A549 (cell line): Measurements from ENCODE around the gene ABCC4. TPM values are rescaled to one million over a fixed set of nuclear protein-coding genes. Genes with fewer than 3 reads are reported as not detected.

Source experiments
- ATAC-seq, 2 experiments: fragments of 200-7000 bp in 1 of 2; fragments of >200 bp in 1 of 2; cut with Nextera tagmentation in 1 of 2; cut with Tn5 transposase in 1 of 2; 3 replicates each; pipeline versions ENCODE4 v1.8.0 to v1.9.1; 2018 to 2020; ENCODE audit warnings: mild to moderate bottlenecking in 1 of 2, moderate library complexity in 1 of 2
- CTCF ChIA-PET: fragments of 300-600 bp; sonication (Branson Sonifier 250); formaldehyde crosslinking; extraction: SDS; loops from one replicate; lab custom pipeline; 2021; ENCODE audit warnings: antibody characterized with exemption, inconsistent platforms; lab: Yijun Ruan, JAX
- POLR2A ChIA-PET: fragments of 350-600 bp; formaldehyde crosslinking; extraction: SDS; loops from one replicate; lab custom pipeline; 2021; ENCODE audit warnings: antibody characterized with exemption, inconsistent platforms; lab: Yijun Ruan, JAX
- DNase-seq, 2 experiments: peaks; one replicate each; pipeline versions ENCODE4 v3.0.0 to v3.0.0-alpha.2; 2011 to 2016; ENCODE audit warnings: low read depth in 1 of 2, low spot score in 1 of 2
- FAIRE-seq: peaks from 2 replicates; lab custom pipeline; 2011; peaks lifted over from hg19 to GRCh38; lab: Jason Lieb, UNC
- H3K27ac ChIP-seq, 2 experiments: fragments of >200 bp; sonication (Bioruptor Twin); formaldehyde crosslinking; 3 replicates each; pipeline ENCODE4 v1.5.1; 2016 to 2017
- H3K4me1 ChIP-seq: fragments of >200 bp; sonication (Bioruptor Twin); formaldehyde crosslinking; 3 replicates; pipeline ENCODE4 v1.6.1; 2016
- H3K4me2 ChIP-seq: fragments of >200 bp; sonication (Bioruptor Twin); formaldehyde crosslinking; 3 replicates; pipeline ENCODE4 v1.6.1; 2016
- H3K4me3 ChIP-seq: fragments of >200 bp; sonication (Bioruptor Twin); formaldehyde crosslinking; 3 replicates; pipeline ENCODE4 v1.5.1; 2016
- H3K9me3 ChIP-seq: fragments of >200 bp; sonication (Bioruptor Twin); formaldehyde crosslinking; 3 replicates; pipeline ENCODE4 v1.6.1; 2016
- CEBPB ChIP-seq, 2 experiments: fragments of >200 bp in 1 of 2; sonication (Bioruptor Twin) in 1 of 2; formaldehyde crosslinking in 1 of 2; IDR thresholded peaks; 2 replicates each; pipeline ENCODE4 v1.6.1; 2012 to 2016
- CHD2 ChIP-seq: fragments of 150-350 bp; IDR thresholded peaks from 2 replicates; pipeline ENCODE4 v1.6.1; 2014; ENCODE audit warnings: low read length; ENCODE audit not compliant: partially characterized antibody
- EHF ChIP-seq: fragments of 250-450 bp; sonication (Bioruptor Pico); IDR thresholded peaks from 2 replicates; pipeline ENCODE4 v1.5.0; 2020; ENCODE audit warnings: mild to moderate bottlenecking
- FOSB ChIP-seq: fragments of 250-450 bp; sonication (Bioruptor Pico); IDR thresholded peaks from 2 replicates; pipeline ENCODE4 v1.5.0; 2020; ENCODE audit warnings: mild to moderate bottlenecking, moderate library complexity
- FOXS1 ChIP-seq: fragments of 250-450 bp; sonication (Bioruptor Pico); IDR thresholded peaks from 2 replicates; pipeline ENCODE4 v1.5.0; 2020; ENCODE audit warnings: mild to moderate bottlenecking, moderate library complexity
- HDAC2 ChIP-seq: fragments of 200-600 bp; sonication (generic); IDR thresholded peaks from 2 replicates; pipeline ENCODE4 v1.6.1; 2016
- HEYL ChIP-seq: fragments of 250-450 bp; sonication (Bioruptor Pico); IDR thresholded peaks from 2 replicates; pipeline ENCODE4 v1.8.0; 2021; ENCODE audit warnings: mild to moderate bottlenecking, moderate library complexity
- JUN ChIP-seq, 2 experiments: fragments of >200 bp; sonication (Bioruptor Twin); formaldehyde crosslinking; IDR thresholded peaks; 2 replicates in 1 of 2; 3 replicates in 1 of 2; pipeline ENCODE4 v1.6.1; 2016 to 2017
- JUNB ChIP-seq: fragments of >200 bp; sonication (Bioruptor Twin); formaldehyde crosslinking; IDR thresholded peaks from 2 replicates; pipeline ENCODE4 v1.6.1; 2016
- KDM1A ChIP-seq: fragments of 200-600 bp; sonication (generic); IDR thresholded peaks from 2 replicates; pipeline ENCODE4 v1.6.1; 2016; ENCODE audit warnings: low read depth, mild to moderate bottlenecking
- MAFK ChIP-seq: fragments of 450-650 bp; IDR thresholded peaks from 2 replicates; pipeline ENCODE4 v1.6.1; 2014; ENCODE audit not compliant: partially characterized antibody
- RAD21 ChIP-seq, 2 experiments: fragments of >200 bp in 1 of 2; sonication (Bioruptor Twin) in 1 of 2; formaldehyde crosslinking in 1 of 2; IDR thresholded peaks in 1 of 2; conservative IDR thresholded peaks in 1 of 2; 2 replicates in 1 of 2; 3 replicates in 1 of 2; pipeline ENCODE4 v1.6.1; 2012 to 2018; ENCODE audit warnings: inconsistent platforms in 1 of 2
- RARB ChIP-seq: fragments of 250-450 bp; sonication (Bioruptor Pico); IDR thresholded peaks from 2 replicates; pipeline ENCODE4 v1.8.0; 2021; ENCODE audit warnings: mild to moderate bottlenecking, moderate library complexity
- RFX5 ChIP-seq: fragments of 450-650 bp; IDR thresholded peaks from 2 replicates; pipeline ENCODE4 v1.7.1; 2014; ENCODE audit warnings: antibody characterized with exemption, mild to moderate bottlenecking, moderate library complexity
- TFCP2L1 ChIP-seq: fragments of 250-450 bp; sonication (Bioruptor Pico); IDR thresholded peaks from 2 replicates; pipeline ENCODE4 v1.5.0; 2021; ENCODE audit warnings: mild to moderate bottlenecking
- USF2 ChIP-seq: fragments of 450-650 bp; IDR thresholded peaks from 2 replicates; pipeline ENCODE4 v1.6.1; 2014; ENCODE audit warnings: antibody characterized with exemption
- ZC3H11A ChIP-seq: fragments of 450-650 bp; IDR thresholded peaks from 2 replicates; pipeline ENCODE4 v1.6.1; 2014; ENCODE audit warnings: antibody characterized with exemption, mild to moderate bottlenecking
- ZNF302 ChIP-seq: fragments of 250-450 bp; sonication (Bioruptor Pico); IDR thresholded peaks from 2 replicates; pipeline ENCODE4 v1.9.0; 2021; ENCODE audit warnings: inconsistent platforms, mild to moderate bottlenecking, moderate library complexity
- ZSCAN20 ChIP-seq: fragments of 250-450 bp; sonication (Bioruptor Pico); IDR thresholded peaks from 2 replicates; pipeline ENCODE4 v1.8.0; 2022; ENCODE audit warnings: mild to moderate bottlenecking, moderate library complexity
- WGBS: methylation state at CpG from one replicate; pipeline ENCODE4 v1.1.6; 2017; ENCODE audit errors: missing lambda C conversion rate; 5-methylcytosine and 5-hydroxymethylcytosine counted together
- polyA plus RNA-seq, 4 experiments: library from polyadenylated mRNA; depleted of rRNA in 3 of 4; stranded (reverse); fragments of >200 nt; fragmentation: RNase III in 1 of 4; extraction: RNeasy Plus Mini Kit Qiagen cat#74134 plus additional on column Dnase treatment in 1 of 4; gene quantifications; 2 replicates in 3 of 4; 3 replicates in 1 of 4; pipeline ENCODE4 v1.2.3, GENCODE V29; 2011 to 2017
- TF ChIP-seq, protein P1 (sequence below): fragments of >200 bp; sonication (Bioruptor Twin); formaldehyde crosslinking; IDR thresholded peaks from 3 replicates; pipeline ENCODE4 v1.6.1; 2016
- TF ChIP-seq, protein P2 (sequence below): fragments of 250-450 bp; sonication (Bioruptor Pico); IDR thresholded peaks from 2 replicates; pipeline ENCODE4 v1.5.0; 2021; ENCODE audit warnings: mild to moderate bottlenecking, moderate library complexity, borderline replicate concordance
- TF ChIP-seq, protein P3 (sequence below): IDR thresholded peaks from 2 replicates; pipeline ENCODE4 v1.6.1; 2012
- TF ChIP-seq, protein P4 (sequence below): fragments of 150-350 bp; IDR thresholded peaks from 2 replicates; pipeline ENCODE4 v1.6.1; 2014; ENCODE audit warnings: low read depth, mild to moderate bottlenecking, low read length
- TF ChIP-seq, protein P5 (sequence below): IDR thresholded peaks from 2 replicates; pipeline ENCODE4 v1.6.1; 2012; ENCODE audit warnings: low read depth, borderline replicate concordance
- TF ChIP-seq, protein P6 (sequence below): fragments of >200 bp; sonication (Bioruptor Twin); formaldehyde crosslinking; IDR thresholded peaks from 3 replicates; pipeline ENCODE4 v1.5.1; 2016

The ABCC4 gene
- polyA plus RNA-seq, 2 of the 4 experiments (the other 2 are of a cell fraction): 23.5 to 56.2 TPM

- TF ChIP-seq FOSB (no peak), ZSCAN20 (CRISPR knock-in tag) (no peak), MAFK (no peak), TFCP2L1 (CRISPR knock-in tag) (no peak), ZC3H11A (no peak), EHF (CRISPR knock-in tag) (no peak), JUNB (no peak), CHD2 (no peak), KDM1A (no peak), ZNF302 (CRISPR knock-in tag) (no peak), RFX5 (no peak), FOXS1 (CRISPR knock-in tag) (no peak), USF2 (no peak), RAD21 (conservative IDR thresholded peaks at IDR 0.05 in 1 of 2, IDR thresholded peaks at IDR 0.05 in 1 of 2) (no peak), HDAC2 (no peak), HEYL (no peak)
- TF ChIP-seq, protein P1, sequence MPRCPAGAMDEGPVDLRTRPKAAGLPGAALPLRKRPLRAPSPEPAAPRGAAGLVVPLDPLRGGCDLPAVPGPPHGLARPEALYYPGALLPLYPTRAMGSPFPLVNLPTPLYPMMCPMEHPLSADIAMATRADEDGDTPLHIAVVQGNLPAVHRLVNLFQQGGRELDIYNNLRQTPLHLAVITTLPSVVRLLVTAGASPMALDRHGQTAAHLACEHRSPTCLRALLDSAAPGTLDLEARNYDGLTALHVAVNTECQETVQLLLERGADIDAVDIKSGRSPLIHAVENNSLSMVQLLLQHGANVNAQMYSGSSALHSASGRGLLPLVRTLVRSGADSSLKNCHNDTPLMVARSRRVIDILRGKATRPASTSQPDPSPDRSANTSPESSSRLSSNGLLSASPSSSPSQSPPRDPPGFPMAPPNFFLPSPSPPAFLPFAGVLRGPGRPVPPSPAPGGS: no peak
- TF ChIP-seq, all 56 proteins: peak for 0
- no peak for ATAC-seq
- Histone ChIP-seq H3K4me2 (no peak overlapping the region), H3K4me3 (no peak overlapping the region), H3K9me3 (no peaks in the 10 kb centered on the region), H3K4me1 (peaks cover 63% of the 10 kb centered on the region), H3K27ac (peak overlapping the region; percentile 58 to 81)
- CTCF ChIA-PET: interaction anchor here (1.2 kb wide), 1 partner anchor 444 kb away, joined by 3 read pairs; no protein-coding TSS in a partner anchor
- DNase-seq: no peak
- 96% methylated on average over 6 of the region's 6 CpGs for WGBS
- POLR2A ChIA-PET: no interaction called here
- no peak for FAIRE-seq
Observed at GRCh38 chr13:95159458-95159857, 141.8 kb downstream of the ABCC4 start.

DNA sequence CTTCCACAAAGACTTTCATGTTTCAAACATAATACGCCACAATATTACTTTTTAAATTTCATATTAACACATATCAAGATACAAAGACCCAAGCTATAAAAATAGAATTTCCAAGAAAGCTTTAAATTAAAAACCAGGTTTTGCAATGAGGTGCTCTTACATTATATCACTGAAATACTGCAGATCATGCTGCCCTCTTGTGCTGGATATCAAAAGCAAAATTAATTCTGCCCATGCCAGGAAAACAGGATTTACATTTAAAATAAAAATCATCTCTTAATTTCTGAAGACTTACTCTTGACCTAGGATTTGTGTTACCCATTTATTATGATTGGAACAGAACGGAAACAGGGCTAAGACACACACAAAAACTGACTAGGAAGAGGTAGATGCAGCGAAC lies 145.0 kb downstream of the ABCC4 start:
- ChIA-PET CTCF (interaction anchor here (0.6 to 4.8 kb wide), 37 partner anchors 9 to 539 kb away, joined by 3 to 31 read pairs (median 4); no protein-coding TSS in a partner anchor), POLR2A (no interaction called here)
- no peaks in the 10 kb centered on the region for H3K9me3 ChIP-seq
- no peak overlapping the region for H3K4me3 ChIP-seq
- peak in 1 of 2 experiments; percentile 41 for DNase-seq
- ATAC-seq: no peak
- peaks cover 68% of the 10 kb centered on the region for H3K4me1 ChIP-seq
- 62% methylated on average over 3 of the region's 3 CpGs for WGBS
- FAIRE-seq: no peak
- H3K4me2 ChIP-seq: peak overlapping the region; percentile 7; the same call in 2 of the 3 replicates
- H3K27ac ChIP-seq: peak overlapping the region; percentile 51 to 75
- TF ChIP-seq, protein P2, sequence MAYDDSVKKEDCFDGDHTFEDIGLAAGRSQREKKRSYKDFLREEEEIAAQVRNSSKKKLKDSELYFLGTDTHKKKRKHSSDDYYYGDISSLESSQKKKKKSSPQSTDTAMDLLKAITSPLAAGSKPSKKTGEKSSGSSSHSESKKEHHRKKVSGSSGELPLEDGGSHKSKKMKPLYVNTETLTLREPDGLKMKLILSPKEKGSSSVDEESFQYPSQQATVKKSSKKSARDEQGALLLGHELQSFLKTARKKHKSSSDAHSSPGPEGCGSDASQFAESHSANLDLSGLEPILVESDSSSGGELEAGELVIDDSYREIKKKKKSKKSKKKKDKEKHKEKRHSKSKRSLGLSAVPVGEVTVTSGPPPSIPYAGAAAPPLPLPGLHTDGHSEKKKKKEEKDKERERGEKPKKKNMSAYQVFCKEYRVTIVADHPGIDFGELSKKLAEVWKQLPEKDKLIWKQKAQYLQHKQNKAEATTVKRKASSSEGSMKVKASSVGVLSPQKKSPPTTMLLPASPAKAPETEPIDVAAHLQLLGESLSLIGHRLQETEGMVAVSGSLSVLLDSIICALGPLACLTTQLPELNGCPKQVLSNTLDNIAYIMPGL (CRISPR knock-in tag): no peak
- TF ChIP-seq, protein P3, sequence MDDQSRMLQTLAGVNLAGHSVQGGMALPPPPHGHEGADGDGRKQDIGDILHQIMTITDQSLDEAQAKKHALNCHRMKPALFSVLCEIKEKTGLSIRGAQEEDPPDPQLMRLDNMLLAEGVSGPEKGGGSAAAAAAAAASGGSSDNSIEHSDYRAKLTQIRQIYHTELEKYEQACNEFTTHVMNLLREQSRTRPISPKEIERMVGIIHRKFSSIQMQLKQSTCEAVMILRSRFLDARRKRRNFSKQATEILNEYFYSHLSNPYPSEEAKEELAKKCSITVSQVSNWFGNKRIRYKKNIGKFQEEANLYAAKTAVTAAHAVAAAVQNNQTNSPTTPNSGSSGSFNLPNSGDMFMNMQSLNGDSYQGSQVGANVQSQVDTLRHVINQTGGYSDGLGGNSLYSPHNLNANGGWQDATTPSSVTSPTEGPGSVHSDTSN: no peak
- TF ChIP-seq RARB (CRISPR knock-in tag) (no peak), FOXS1 (CRISPR knock-in tag) (no peak), JUN (IDR thresholded peaks at IDR 0.05) (no peak), MAFK (no peak), JUNB (no peak), ZC3H11A (no peak), ZSCAN20 (CRISPR knock-in tag) (no peak), RFX5 (no peak), CEBPB (IDR thresholded peaks at IDR 0.05) (peak in 1 of 2 experiments; percentile 38; a peak in 1 of 4 replicates), RAD21 (conservative IDR thresholded peaks at IDR 0.05 in 1 of 2, IDR thresholded peaks at IDR 0.05 in 1 of 2) (peak; percentile 75 to 77)
- TF ChIP-seq, protein P4, sequence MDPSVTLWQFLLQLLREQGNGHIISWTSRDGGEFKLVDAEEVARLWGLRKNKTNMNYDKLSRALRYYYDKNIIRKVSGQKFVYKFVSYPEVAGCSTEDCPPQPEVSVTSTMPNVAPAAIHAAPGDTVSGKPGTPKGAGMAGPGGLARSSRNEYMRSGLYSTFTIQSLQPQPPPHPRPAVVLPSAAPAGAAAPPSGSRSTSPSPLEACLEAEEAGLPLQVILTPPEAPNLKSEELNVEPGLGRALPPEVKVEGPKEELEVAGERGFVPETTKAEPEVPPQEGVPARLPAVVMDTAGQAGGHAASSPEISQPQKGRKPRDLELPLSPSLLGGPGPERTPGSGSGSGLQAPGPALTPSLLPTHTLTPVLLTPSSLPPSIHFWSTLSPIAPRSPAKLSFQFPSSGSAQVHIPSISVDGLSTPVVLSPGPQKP: no peak
- TF ChIP-seq, protein P5, sequence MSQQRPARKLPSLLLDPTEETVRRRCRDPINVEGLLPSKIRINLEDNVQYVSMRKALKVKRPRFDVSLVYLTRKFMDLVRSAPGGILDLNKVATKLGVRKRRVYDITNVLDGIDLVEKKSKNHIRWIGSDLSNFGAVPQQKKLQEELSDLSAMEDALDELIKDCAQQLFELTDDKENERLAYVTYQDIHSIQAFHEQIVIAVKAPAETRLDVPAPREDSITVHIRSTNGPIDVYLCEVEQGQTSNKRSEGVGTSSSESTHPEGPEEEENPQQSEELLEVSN: no peak
- TF ChIP-seq, protein P6, sequence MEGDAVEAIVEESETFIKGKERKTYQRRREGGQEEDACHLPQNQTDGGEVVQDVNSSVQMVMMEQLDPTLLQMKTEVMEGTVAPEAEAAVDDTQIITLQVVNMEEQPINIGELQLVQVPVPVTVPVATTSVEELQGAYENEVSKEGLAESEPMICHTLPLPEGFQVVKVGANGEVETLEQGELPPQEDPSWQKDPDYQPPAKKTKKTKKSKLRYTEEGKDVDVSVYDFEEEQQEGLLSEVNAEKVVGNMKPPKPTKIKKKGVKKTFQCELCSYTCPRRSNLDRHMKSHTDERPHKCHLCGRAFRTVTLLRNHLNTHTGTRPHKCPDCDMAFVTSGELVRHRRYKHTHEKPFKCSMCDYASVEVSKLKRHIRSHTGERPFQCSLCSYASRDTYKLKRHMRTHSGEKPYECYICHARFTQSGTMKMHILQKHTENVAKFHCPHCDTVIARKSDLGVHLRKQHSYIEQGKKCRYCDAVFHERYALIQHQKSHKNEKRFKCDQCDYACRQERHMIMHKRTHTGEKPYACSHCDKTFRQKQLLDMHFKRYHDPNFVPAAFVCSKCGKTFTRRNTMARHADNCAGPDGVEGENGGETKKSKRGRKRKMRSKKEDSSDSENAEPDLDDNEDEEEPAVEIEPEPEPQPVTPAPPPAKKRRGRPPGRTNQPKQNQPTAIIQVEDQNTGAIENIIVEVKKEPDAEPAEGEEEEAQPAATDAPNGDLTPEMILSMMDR: peak; percentile 65
